ENCODE data around the gene PPP4C. TPM values are rescaled to one million over a fixed set of nuclear protein-coding genes. Genes with fewer than 3 reads are reported as not detected.

PPP4C gene
- polyA plus RNA-seq, 1 donor from 2014 or later: 173 TPM

DNA sequence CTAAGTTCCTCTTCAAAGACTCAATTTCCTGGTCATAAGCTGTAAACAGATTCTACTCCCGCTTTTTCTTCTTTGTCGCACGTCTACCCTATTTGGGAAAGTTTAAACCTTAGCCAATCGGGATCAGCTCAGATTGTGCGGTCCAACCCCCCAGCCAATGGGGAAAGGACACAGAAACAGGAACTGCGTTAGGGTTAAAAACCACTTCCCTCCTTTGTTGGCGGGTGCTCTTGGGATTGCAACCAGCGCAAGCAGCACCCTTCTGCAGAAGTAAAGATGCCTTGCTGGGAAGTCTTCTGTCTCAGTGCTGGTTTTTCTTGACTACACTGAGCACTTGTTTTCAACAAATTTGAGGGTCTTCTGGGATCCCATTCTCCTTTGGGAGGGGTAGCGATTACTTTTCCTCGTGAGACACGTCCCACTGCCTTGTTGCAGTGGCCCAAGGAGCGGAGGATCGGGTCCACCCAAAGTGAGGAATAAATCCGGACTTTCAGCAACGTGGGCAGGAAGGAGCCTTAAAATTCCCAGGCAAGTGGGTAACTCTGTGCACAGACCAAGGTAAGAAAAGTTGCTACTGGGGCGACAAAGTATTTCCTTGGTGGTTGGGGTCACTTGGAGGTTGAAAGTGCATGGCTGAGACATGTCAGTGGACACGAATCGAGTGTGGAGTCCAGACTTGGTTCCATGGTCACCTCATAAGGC lies 21.2 kb downstream of the PPP4C start:
- TF ChIP-seq POLR2AphosphoS5 (IDR thresholded peaks at IDR 0.05): peak; percentile 89
- peak; percentile 34 for TF ChIP-seq MXI1 (conservative IDR thresholded peaks at IDR 0.05; ENCODE audit: poor library complexity, severe bottlenecking)
- TF ChIP-seq, protein P1, sequence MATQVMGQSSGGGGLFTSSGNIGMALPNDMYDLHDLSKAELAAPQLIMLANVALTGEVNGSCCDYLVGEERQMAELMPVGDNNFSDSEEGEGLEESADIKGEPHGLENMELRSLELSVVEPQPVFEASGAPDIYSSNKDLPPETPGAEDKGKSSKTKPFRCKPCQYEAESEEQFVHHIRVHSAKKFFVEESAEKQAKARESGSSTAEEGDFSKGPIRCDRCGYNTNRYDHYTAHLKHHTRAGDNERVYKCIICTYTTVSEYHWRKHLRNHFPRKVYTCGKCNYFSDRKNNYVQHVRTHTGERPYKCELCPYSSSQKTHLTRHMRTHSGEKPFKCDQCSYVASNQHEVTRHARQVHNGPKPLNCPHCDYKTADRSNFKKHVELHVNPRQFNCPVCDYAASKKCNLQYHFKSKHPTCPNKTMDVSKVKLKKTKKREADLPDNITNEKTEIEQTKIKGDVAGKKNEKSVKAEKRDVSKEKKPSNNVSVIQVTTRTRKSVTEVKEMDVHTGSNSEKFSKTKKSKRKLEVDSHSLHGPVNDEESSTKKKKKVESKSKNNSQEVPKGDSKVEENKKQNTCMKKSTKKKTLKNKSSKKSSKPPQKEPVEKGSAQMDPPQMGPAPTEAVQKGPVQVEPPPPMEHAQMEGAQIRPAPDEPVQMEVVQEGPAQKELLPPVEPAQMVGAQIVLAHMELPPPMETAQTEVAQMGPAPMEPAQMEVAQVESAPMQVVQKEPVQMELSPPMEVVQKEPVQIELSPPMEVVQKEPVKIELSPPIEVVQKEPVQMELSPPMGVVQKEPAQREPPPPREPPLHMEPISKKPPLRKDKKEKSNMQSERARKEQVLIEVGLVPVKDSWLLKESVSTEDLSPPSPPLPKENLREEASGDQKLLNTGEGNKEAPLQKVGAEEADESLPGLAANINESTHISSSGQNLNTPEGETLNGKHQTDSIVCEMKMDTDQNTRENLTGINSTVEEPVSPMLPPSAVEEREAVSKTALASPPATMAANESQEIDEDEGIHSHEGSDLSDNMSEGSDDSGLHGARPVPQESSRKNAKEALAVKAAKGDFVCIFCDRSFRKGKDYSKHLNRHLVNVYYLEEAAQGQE (IDR thresholded peaks at IDR 0.05; ENCODE audit: borderline replicate concordance): peak; percentile 69
- TF ChIP-seq EZH2 (IDR thresholded peaks at IDR 0.05; ENCODE audit: borderline replicate concordance, insufficient read depth, low read length, poor library complexity, severe bottlenecking): no peak
- peak; percentile 50 for TF ChIP-seq TAF1 (IDR thresholded peaks at IDR 0.05; ENCODE audit: low read depth)
- TF ChIP-seq SMC3 (conservative IDR thresholded peaks at IDR 0.05; ENCODE audit: poor library complexity): peak; percentile 35
- TF ChIP-seq RAD21 (conservative IDR thresholded peaks at IDR 0.05): no peak
- TF ChIP-seq EP300 (conservative IDR thresholded peaks at IDR 0.05; ENCODE audit: poor library complexity, severe bottlenecking): no peak
- TF ChIP-seq, protein P2, sequence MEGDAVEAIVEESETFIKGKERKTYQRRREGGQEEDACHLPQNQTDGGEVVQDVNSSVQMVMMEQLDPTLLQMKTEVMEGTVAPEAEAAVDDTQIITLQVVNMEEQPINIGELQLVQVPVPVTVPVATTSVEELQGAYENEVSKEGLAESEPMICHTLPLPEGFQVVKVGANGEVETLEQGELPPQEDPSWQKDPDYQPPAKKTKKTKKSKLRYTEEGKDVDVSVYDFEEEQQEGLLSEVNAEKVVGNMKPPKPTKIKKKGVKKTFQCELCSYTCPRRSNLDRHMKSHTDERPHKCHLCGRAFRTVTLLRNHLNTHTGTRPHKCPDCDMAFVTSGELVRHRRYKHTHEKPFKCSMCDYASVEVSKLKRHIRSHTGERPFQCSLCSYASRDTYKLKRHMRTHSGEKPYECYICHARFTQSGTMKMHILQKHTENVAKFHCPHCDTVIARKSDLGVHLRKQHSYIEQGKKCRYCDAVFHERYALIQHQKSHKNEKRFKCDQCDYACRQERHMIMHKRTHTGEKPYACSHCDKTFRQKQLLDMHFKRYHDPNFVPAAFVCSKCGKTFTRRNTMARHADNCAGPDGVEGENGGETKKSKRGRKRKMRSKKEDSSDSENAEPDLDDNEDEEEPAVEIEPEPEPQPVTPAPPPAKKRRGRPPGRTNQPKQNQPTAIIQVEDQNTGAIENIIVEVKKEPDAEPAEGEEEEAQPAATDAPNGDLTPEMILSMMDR (IDR thresholded peaks at IDR 0.05; ENCODE audit: poor library complexity, severe bottlenecking): no peak
- Histone ChIP-seq H4K20me1 (ENCODE audit: insufficient read depth) (no peaks in the 10 kb centered on the region), H3K79me2 (replicated peaks; ENCODE audit: insufficient read depth, low read length) (peaks cover 51% of the 10 kb centered on the region), H3K27ac (ENCODE audit: low read length) (peak overlapping the region; percentile 100), H3K36me3 (ENCODE audit: insufficient read depth, low read length) (peaks cover 8% of the 10 kb centered on the region), H3K4me3 (ENCODE audit: low read length) (peak overlapping the region; percentile 86), H3K27me3 (ENCODE audit: insufficient read depth, low read depth, low read length) (no peaks in the 10 kb centered on the region), H3K9ac (ENCODE audit: low read length) (peak overlapping the region; percentile 96), H3K4me2 (ENCODE audit: low read length) (peak overlapping the region; percentile 95), H2AFZ (ENCODE audit: low read depth, low read length) (peak overlapping the region; percentile 67), H3K9me3 (ENCODE audit: low read length) (no peaks in the 10 kb centered on the region), H3F3A (ENCODE audit: insufficient read depth, low read length, poor library complexity, severe bottlenecking) (peaks cover 3% of the 10 kb centered on the region), H3K9me2 (ENCODE audit: insufficient read depth, low read length) (no peaks in the 10 kb centered on the region)

DNA sequence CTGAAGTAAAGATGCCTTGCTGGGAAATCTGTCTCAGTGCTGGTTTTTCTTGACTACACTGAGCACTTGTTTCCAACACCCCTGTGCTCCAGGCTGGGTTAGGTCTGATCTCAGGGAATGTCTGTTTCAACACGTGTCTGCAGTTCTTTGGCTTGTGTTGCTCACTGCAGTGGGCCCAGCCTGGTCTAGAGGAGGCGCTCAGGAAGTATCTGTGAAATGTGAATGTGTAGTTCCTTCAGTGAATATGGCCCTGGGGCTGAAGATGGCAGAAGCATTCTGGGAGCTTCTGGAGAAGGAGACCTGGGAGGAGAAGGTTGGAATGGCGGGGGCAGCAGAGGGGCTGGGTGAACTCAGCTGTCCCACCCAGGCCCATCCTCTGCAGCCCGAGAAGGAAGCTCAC lies 28.3 kb downstream of the PPP4C start:
- Histone ChIP-seq H3K27ac (ENCODE audit: low read length) (no peak overlapping the region), H4K20me1 (ENCODE audit: insufficient read depth) (no peaks in the 10 kb centered on the region), H3K4me3 (ENCODE audit: low read length) (no peak overlapping the region), H3K9me3 (ENCODE audit: low read length) (no peaks in the 10 kb centered on the region), H3K27me3 (ENCODE audit: insufficient read depth, low read depth, low read length) (no peaks in the 10 kb centered on the region), H3K79me2 (replicated peaks; ENCODE audit: insufficient read depth, low read length) (peaks cover 62% of the 10 kb centered on the region), H3K36me3 (ENCODE audit: insufficient read depth, low read length) (peaks cover 18% of the 10 kb centered on the region), H3K9ac (ENCODE audit: low read length) (no peak overlapping the region), H2AFZ (ENCODE audit: low read depth, low read length) (no peak overlapping the region), H3K4me2 (ENCODE audit: low read length) (no peak overlapping the region), H3K9me2 (ENCODE audit: insufficient read depth, low read length) (no peaks in the 10 kb centered on the region), H3F3A (ENCODE audit: insufficient read depth, low read length, poor library complexity, severe bottlenecking) (no peaks in the 10 kb centered on the region)
- TF ChIP-seq POLR2AphosphoS5 (IDR thresholded peaks at IDR 0.05) (no peak), SMC3 (conservative IDR thresholded peaks at IDR 0.05; ENCODE audit: poor library complexity) (no peak), EZH2 (IDR thresholded peaks at IDR 0.05; ENCODE audit: borderline replicate concordance, insufficient read depth, low read length, poor library complexity, severe bottlenecking) (no peak), TAF1 (IDR thresholded peaks at IDR 0.05; ENCODE audit: low read depth) (no peak)
- TF ChIP-seq, protein P2 (IDR thresholded peaks at IDR 0.05; ENCODE audit: poor library complexity, severe bottlenecking): no peak
- TF ChIP-seq, protein P1 (IDR thresholded peaks at IDR 0.05; ENCODE audit: borderline replicate concordance): no peak

Data from neural cell (in vitro differentiated cells).